ENCODE data around the gene RPL7A.
"Not testable (repeated sequence)": the region's sequence is repeated elsewhere in the genome, so short reads cannot be mapped to it uniquely, and the experiment has no call there.

RPL7A gene

DNA sequence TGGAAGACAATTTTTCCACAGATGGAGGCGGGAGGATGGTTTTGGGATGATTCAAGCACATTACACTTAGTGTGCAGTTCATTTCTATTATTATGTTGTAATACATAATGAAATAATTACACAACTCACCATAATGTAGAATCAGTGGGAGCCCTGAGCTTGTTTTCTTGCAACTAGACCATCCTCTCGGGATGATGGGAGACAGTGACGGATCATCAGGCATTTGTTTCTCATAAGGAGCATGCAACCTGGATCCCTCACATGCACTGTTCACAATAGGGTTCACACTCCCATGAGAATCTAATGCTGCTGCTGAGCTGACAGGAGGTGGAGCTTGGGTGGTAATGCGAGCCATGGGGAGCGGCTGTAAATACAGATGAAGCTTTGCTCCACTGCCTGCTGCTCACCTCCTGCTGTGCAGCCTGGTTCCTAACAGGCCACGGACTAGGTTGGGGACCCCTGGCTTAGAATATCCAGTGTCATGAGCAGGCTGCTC, 29.8 kb downstream of the RPL7A start:
- TF ChIP-seq ZNF274 (IDR thresholded peaks at IDR 0.05; ENCODE audit: low read depth, low read length) = no peak
- no peak overlapping the region for H3K4me3 ChIP-seq (ENCODE audit: low read length)

DNA sequence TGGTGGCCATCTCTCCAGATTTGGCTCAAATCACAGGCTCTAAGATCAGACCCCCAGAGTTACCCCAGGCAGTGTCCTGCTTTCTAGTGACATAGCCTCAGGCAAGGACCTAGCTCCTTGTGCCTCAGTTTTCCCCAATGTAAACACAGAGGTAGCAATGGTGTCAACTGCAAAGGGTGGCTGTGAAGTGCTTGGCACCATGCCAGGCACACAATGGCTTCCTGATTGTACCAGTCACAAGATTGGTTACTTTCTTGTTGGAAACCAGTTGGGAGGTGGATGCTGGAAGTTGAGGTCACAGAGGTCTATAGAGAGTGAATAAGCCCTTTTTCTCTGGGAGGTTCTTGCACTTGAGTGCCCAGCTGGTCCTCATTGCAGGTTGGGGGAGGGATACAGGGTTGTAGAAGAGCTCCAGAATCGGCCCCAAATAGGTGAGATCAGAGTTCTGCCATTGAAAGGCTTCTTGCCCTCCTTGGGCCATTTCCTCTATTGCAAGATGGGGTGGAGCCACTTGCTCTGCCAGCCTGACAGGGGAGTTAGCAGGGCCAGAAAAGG, 30.5 kb downstream of the RPL7A start:
- no peak for TF ChIP-seq ZNF274 (IDR thresholded peaks at IDR 0.05; ENCODE audit: low read depth, low read length)
- H3K4me3 ChIP-seq (ENCODE audit: low read length) = no peak overlapping the region

DNA sequence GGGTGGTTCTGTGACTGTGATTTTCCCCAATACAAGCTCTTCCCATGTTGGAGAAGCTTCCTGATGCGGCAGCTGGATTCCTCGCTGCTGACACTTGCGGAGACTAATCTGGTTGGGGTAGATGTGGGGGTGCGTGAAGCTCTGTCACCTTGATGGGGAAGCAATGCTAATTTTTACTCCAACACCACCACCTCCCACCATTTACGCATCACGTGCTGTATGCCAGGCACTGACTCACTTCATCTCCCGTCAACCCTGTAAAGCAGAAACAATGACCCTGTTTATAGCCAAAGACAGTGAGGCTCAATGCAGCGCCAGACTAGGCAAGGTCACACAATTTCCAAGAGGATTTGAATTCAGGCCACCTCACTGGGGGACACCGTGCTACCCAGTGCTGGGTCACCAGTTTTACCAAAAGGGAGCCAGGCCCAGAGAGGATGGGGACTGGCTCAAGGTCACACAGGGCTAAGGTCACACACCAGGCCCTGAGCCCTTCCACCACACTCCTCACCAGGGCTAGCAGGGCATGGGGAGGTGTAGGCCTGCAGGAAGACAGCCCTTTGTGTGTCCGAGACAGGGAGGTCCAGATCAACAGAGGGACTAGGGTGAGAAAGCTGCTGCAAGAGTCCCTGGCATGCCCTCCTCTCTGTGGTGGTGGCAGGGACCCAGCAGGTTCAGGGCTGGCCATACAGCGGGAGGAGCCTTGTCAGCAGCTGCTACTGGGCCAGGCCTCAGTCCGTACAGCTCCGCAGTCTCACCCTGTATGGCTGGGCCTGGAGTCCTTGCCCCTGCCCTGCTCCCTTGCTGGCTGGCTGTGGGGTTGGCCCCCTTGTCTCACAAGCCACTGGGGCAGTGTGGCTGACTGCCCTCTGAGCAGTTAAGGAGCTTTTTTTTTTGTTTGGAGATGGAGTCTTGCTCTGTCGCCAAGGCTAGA, 31.4 kb downstream of the RPL7A start:
- no peak overlapping the region for H3K4me3 ChIP-seq (ENCODE audit: low read length)
- TF ChIP-seq ZNF274 (IDR thresholded peaks at IDR 0.05; ENCODE audit: low read depth, low read length) = no peak

DNA sequence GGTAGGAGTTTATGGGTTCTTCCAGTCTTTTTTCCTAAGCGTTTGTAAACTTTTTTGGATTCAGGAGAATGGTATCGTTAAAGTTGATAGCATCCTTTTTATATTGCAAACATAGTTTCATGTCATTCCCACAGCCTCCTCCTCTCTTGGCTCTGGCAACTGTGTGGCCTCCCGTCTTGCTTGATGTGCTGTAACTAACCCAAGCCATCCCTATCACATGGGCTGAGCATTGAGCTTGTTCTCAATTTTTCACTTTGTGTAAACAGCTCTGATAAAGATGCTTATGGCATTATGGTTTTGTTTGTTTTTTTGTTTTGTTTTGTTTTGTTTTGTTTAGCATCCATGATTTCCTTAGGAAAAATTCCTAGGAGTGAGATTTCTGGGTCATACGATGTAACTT, 32.7 kb downstream of the RPL7A start:
- TF ChIP-seq ZNF274 (IDR thresholded peaks at IDR 0.05; ENCODE audit: low read depth, low read length) = no peak

DNA sequence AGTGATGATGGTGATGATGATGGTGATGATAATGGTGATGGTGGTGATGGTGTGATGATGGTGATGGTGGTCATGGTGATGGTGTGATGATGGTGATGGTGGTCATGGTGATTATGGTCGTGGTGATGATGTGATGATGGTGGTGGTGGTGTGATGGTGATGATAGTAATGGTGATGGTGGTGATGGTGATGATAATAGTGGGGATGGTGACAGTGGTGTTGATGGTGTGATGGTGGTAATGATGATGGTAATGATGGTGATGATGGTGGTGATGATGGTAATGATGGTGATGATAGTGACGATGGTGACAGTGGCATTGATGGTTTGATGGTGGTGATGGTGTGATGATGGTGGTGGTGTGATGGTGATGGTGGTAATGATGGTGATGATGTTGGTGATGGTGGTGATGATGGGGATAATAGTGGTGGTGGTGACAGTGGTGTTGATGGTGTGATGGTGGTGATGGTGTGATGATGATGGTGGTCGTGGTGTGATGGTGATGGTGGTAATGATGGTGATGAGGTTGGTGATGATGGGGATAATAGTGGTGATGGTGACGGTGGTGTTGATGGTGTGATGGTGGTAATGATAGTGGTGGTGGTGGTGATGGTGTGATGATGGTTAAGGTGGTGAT, 34.6 kb downstream of the RPL7A start:
- H3K4me3 ChIP-seq (ENCODE audit: low read length) = no peak overlapping the region
- no peak for TF ChIP-seq ZNF274 (IDR thresholded peaks at IDR 0.05; ENCODE audit: low read depth, low read length)

More for the DNA sequence above, 32.7 kb downstream of the RPL7A start:
- H3K4me3 ChIP-seq (ENCODE audit: low read length) = no peak overlapping the region

DNA sequence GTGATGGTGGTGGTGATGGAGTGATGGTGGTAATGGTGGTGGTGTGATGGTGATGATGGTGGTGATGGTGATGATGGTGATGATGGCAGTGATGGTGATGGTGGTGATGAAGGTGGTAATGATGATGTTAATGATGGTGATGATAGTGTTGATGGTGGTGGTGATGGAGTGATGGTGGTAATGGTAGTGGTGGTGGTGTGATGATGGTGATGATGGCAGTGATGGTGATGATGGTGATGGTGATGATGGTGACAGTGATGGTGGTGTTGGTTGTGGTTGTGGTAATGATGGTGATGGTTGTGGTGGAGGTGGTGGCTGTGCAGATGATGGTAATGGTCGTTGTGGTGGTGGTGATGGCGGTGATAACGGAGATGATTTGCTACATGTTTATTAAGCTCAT, 35.4 kb downstream of the RPL7A start:
- no peak overlapping the region for H3K4me3 ChIP-seq (ENCODE audit: low read length)
- TF ChIP-seq ZNF274 (IDR thresholded peaks at IDR 0.05; ENCODE audit: low read depth, low read length) = no peak

DNA sequence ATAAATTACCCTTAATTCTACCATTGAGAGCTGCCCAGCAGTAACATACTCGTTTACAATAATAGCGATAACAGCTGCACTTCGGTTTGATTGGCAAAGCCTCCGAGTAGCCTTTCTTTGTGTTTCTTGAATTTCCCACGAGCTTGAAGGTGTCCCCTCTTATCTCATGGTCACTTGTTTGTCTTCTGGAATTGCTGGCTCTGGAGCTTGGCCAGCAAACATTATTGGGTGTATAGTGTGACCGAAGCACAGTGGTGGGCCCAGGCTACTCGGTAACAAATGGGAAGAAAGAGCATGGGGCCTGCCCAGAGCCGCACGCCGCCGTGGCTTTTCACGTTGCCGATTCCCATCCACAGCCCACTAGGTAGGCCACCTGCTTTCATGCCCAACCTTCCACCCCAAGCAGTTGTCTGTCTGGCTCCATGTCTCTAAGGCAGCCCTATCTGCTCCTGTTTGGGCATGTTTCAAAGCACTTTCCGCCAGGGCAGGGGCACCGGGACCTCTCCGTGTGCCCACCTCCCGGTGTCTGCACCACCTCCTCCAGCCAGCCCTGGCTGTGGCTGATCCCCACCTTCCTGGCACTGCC, 36.8 kb downstream of the RPL7A start:
- H3K4me3 ChIP-seq (ENCODE audit: low read length) = no peak overlapping the region
- no peak for TF ChIP-seq ZNF274 (IDR thresholded peaks at IDR 0.05; ENCODE audit: low read depth, low read length)

DNA sequence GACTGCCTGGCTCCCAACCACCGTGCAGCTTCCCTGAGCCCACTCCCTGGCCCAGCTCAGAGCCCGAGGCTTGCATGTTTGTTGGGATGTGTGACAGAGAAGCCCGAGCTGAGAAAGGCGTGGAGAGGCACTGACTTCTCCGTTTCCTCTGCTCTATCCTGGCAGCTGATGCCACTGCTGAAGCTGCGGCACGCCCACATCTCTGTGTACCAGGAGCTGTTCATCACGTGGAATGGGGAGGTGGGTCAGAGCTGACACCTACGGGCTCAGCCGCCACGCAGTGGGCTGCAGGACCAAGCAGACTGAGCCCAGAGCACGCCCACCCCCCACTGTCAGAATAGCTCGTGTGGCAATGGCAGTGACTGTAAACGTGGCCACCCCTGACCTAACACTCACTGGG, 37.4 kb downstream of the RPL7A start:
- H3K4me3 ChIP-seq (ENCODE audit: low read length) = no peak overlapping the region
- no peak for TF ChIP-seq ZNF274 (IDR thresholded peaks at IDR 0.05; ENCODE audit: low read depth, low read length)

DNA sequence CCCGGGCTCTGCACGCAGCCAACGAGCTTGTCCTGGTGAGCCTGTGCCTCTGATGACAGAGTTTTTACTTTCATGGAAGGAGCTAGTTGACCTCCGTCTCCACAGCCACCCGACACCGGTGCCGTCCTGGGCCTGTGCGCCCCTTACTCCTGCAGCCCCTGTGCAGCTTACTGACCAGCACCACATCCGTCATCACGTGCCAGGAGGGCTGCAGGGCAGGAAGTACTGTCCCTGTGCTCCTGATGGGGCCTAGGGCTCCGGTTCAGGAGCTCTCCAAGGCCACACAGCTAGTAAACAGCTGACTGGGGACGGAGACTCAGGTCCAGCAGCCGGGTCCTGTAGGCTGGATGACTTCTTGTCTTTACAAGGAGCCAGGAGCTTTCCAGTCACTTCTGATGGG, 38.3 kb downstream of the RPL7A start:
- TF ChIP-seq ZNF274 (IDR thresholded peaks at IDR 0.05; ENCODE audit: low read depth, low read length) = no peak
- no peak overlapping the region for H3K4me3 ChIP-seq (ENCODE audit: low read length)

DNA sequence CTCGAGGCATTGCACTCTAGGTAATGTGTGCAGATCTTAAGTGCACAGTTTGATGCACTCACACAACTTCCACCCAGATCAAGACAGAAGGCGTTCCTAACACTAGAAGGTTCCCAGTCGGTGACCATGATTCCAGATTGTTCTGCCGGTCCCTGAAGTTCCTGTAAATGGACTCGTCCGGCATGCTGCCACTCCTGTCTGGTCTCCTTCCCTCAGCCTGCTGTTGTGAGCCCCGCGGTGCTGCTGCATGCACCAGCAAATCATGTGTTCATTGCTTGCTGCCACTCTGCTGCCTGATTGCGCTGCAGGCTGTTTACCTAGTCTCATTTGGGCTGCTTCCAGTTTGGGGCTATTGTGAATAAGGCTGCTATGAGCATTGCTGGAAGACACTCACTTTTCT, 39.7 kb downstream of the RPL7A start:
- TF ChIP-seq ZNF274 (IDR thresholded peaks at IDR 0.05; ENCODE audit: low read depth, low read length) = no peak
- H3K4me3 ChIP-seq (ENCODE audit: low read length) = no peak overlapping the region

DNA sequence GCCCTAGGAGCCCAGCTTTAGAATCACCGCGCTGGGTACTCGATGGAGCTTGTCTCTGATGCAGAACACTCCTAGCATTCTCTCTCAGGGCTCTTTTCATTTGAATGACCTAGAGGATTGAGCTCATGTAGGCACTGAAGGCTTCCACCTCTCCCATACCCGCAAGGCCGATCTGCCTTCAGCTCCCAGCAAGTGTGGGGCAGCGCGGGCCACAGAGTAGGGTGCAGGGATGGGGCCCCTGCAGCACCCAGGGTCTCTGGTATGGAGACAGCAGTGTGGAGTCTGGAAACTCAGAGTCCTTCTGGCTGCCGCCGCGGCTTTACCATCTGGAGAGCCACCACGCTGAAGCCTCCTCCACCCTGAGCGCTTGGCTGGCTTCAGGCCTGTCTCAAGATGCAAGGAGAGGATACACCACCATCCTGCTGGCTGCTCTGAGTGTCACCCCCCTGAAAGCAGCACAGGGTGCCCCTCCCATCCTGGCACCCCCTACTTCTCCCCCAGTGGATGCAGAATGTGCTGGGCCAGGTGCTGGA, 41.1 kb downstream of the RPL7A start:
- TF ChIP-seq ZNF274 (IDR thresholded peaks at IDR 0.05; ENCODE audit: low read depth, low read length) = no peak
- no peak overlapping the region for H3K4me3 ChIP-seq (ENCODE audit: low read length)

DNA sequence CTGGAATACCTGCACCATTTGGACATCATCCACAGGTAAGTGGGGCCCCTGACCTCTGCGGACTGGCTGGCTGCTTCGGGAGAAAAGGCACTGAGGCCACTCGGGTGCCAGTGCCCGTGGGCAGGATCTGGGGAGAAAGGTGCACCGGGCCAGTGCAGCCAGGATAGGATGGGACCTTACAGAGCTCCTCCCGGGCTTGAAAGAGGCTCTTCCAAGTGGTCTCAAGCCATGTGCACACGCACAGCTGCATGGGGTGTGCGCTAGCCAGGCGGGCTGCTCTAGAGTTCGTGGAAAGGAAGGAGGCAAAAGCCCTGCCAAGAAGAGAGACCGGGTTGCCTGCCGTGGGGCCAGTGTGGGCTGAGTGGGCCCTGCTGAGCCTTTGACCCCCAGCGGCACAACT, 41.5 kb downstream of the RPL7A start:
- H3K4me3 ChIP-seq (ENCODE audit: low read length) = no peak overlapping the region
- TF ChIP-seq ZNF274 (IDR thresholded peaks at IDR 0.05; ENCODE audit: low read depth, low read length) = no peak

DNA sequence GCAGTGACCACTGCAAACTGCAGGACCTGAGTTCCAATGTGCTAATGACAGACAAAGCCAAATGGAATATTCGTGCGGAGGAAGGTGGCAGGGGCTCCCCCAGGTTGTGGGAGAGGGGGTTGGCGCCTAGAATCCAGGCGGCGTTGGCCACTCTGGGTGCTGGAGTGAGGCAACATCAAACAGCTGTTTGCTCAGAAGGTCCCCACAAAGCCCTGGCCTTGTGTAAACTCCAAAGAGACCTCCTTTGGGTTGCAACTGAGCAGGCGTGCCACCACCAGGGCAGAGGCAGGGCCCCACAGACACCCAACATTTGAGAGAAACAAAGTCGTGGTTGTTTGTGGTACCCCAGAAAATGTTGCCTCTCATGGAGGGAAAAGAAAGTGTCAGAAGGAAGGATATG, 42.7 kb downstream of the RPL7A start:
- no peak overlapping the region for H3K4me3 ChIP-seq (ENCODE audit: low read length)
- TF ChIP-seq ZNF274 (IDR thresholded peaks at IDR 0.05; ENCODE audit: low read depth, low read length) = no peak

DNA sequence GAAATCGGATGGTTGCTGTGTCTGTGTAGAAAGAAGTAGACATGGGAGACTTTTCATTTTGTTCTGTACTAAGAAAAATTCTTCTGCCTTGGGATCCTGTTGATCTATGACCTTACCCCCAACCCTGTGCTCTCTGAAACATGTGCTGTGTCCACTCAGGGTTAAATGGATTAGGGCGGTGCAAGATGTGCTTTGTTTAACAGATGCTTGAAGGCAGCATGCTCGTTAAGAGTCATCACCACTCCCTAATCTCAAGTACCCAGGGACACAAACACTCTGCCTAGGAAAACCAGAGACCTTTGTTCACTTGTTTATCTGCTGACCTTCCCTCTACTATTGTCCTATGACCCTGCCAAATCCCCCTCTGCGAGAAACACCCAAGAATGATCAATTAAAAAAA, 43.4 kb downstream of the RPL7A start:
- H3K4me3 ChIP-seq (ENCODE audit: low read length) = not testable (repeated sequence)

DNA sequence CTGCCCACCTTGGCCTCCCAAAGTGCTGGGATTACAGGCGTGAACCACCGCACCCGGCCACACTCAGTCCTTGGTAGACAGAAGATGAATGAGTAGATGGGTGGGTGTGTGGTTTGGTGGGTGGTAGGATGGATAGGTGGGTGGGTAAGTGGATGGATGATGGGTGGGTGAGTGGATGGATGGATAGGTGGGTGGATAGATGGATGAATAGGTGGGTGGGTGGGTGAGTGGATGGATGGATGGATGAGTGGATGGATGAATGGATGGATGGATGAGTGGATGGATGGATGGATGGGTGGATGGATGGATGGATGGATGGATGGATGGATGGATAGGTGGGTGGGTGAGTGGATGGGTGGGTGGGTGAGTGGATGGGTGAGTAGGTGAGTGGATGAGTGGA, 44.3 kb downstream of the RPL7A start:
- H3K4me3 ChIP-seq (ENCODE audit: low read length) = not testable (repeated sequence)

Data from GM08714 (cell line).